SK-N-SH (cell line): ENCODE measurements around the gene NPHP1. TPM values are rescaled to one million over a fixed set of nuclear protein-coding genes. Genes with fewer than 3 reads are reported as not detected.
A peak's percentile ranks its signal among the peaks of the same experiment; 100 is the strongest.
"Not testable (repeated sequence)": the region's sequence is repeated elsewhere in the genome, so short reads cannot be mapped to it uniquely, and the experiment has no call there.

Experiments
- CTCF ChIA-PET: fragments of 300-600, 350-600 bp; formaldehyde crosslinking; extraction: SDS; loops from one replicate; lab custom pipeline; 2021; lab: Yijun Ruan, JAX
- POLR2A ChIA-PET: fragments of 350-600 bp; sonication (Branson Sonifier 250); formaldehyde crosslinking; extraction: SDS; loops from one replicate; lab custom pipeline; 2020; ENCODE audit warnings: antibody characterized with exemption, inconsistent platforms; lab: Yijun Ruan, JAX
- DNase-seq: peaks from one replicate; pipeline ENCODE4 v3.0.0; 2012
- H2AFZ ChIP-seq: fragments of 200-600 bp; sonication (generic); 2 replicates; pipeline ENCODE4 v1.8.1; 2016; ENCODE audit warnings: antibody characterized with exemption, mild to moderate bottlenecking, low read depth
- H3F3A ChIP-seq: fragments of 200-600 bp; sonication (generic); replicated peaks from 2 replicates; pipeline ENCODE3; 2016; ENCODE audit warnings: antibody characterized with exemption, mild to moderate bottlenecking; ENCODE audit not compliant: insufficient read depth
- H3K27ac ChIP-seq, 2 experiments: fragments of 200-500 bp in 1 of 2; fragments of 200-600 bp in 1 of 2; sonication (Bioruptor generic) in 1 of 2; sonication (generic), shearing (Covaris generic) in 1 of 2; 2 replicates each; pipeline versions ENCODE4 v1.5.1 to v1.6.1; 2014 to 2016; ENCODE audit warnings: low read depth in 2 of 2, inconsistent platforms in 1 of 2, low read length in 1 of 2, mild to moderate bottlenecking in 1 of 2, mixed read lengths in 1 of 2
- H3K27me3 ChIP-seq: fragments of 200-600 bp; sonication (generic), shearing (Covaris generic); 2 replicates; pipeline ENCODE4 v1.6.1; 2016; ENCODE audit warnings: mixed run types; ENCODE audit not compliant: insufficient read depth
- H3K36me3 ChIP-seq, 2 experiments: fragments of 200-500 bp in 1 of 2; fragments of 200-600 bp in 1 of 2; sonication (Bioruptor generic) in 1 of 2; sonication (generic) in 1 of 2; replicated peaks in 1 of 2; 2 replicates each; pipeline versions ENCODE3 to v1.5.1; 2014 to 2016; ENCODE audit warnings: low read length in 1 of 2, mild to moderate bottlenecking in 1 of 2; ENCODE audit not compliant: insufficient read depth in 2 of 2, control insufficient read depth in 1 of 2
- H3K4me1 ChIP-seq, 2 experiments: fragments of 200-500 bp in 1 of 2; fragments of 200-600 bp in 1 of 2; sonication (Bioruptor generic) in 1 of 2; sonication (generic), shearing (Covaris generic) in 1 of 2; 2 replicates each; pipeline versions ENCODE4 v1.5.1 to v1.6.1; 2014 to 2016; ENCODE audit warnings: low read depth in 1 of 2, low read length in 1 of 2, mixed run types in 1 of 2; ENCODE audit not compliant: insufficient read depth in 2 of 2, control insufficient read depth in 1 of 2
- H3K4me2 ChIP-seq: fragments of 200-600 bp; sonication (generic), shearing (Covaris generic); 2 replicates; pipeline ENCODE4 v1.6.1; 2017; ENCODE audit warnings: mixed run types
- H3K4me3 ChIP-seq, 2 experiments: fragments of 200-500 bp in 1 of 2; fragments of 200-600 bp in 1 of 2; sonication (Bioruptor generic) in 1 of 2; sonication (generic), shearing (Covaris generic) in 1 of 2; 2 replicates each; pipeline versions ENCODE4 v1.5.1 to v1.8.1; 2014 to 2016; ENCODE audit warnings: low read depth in 2 of 2, inconsistent platforms in 1 of 2, low read length in 1 of 2, mild to moderate bottlenecking in 1 of 2, mixed read lengths in 1 of 2, moderate library complexity in 1 of 2
- H3K79me2 ChIP-seq: fragments of 200-600 bp; sonication (generic); 2 replicates; pipeline ENCODE4 v1.8.1; 2017; ENCODE audit warnings: mild to moderate bottlenecking; ENCODE audit not compliant: insufficient read depth
- H3K9ac ChIP-seq: fragments of 200-600 bp; sonication (generic); 2 replicates; pipeline ENCODE4 v1.6.1; 2017; ENCODE audit warnings: mixed run types
- H3K9me2 ChIP-seq: fragments of 200-600 bp; sonication (generic); 2 replicates; pipeline ENCODE4 v1.6.1; 2017; ENCODE audit warnings: mixed run types
- H3K9me3 ChIP-seq: fragments of 200-600 bp; sonication (generic); 2 replicates; pipeline ENCODE4 v1.6.1; 2017; ENCODE audit warnings: mixed run types, mild to moderate bottlenecking, moderate library complexity
- H4K20me1 ChIP-seq: fragments of 200-600 bp; sonication (generic); 2 replicates; pipeline ENCODE4 v1.6.1; 2017; ENCODE audit warnings: mild to moderate bottlenecking, mixed run types; ENCODE audit not compliant: insufficient read depth
- CHD2 ChIP-seq: fragments of 150-350 bp; IDR thresholded peaks from 2 replicates; pipeline ENCODE4 v1.6.1; 2018; ENCODE audit warnings: low read length; ENCODE audit not compliant: partially characterized antibody
- ELF1 ChIP-seq: IDR thresholded peaks from 2 replicates; pipeline ENCODE4 v1.4.0; 2012
- FOSL2 ChIP-seq: IDR thresholded peaks from 2 replicates; pipeline ENCODE4 v1.4.0; 2012; ENCODE audit warnings: low read depth, mild to moderate bottlenecking, moderate library complexity, borderline replicate concordance
- GATA2 ChIP-seq: sonication (generic); formaldehyde crosslinking; IDR thresholded peaks from 2 replicates; pipeline ENCODE4 v1.5.0; 2020; ENCODE audit warnings: mild to moderate bottlenecking, missing genetic modification reagents
- MXI1 ChIP-seq: IDR thresholded peaks from 2 replicates; pipeline ENCODE4 v1.6.1; 2012; ENCODE audit warnings: mild to moderate bottlenecking, low read depth, low read length, improper control_type of control experiment
- POLR2AphosphoS5 ChIP-seq: IDR thresholded peaks from 2 replicates; pipeline ENCODE4 v1.6.1; 2012; ENCODE audit warnings: low read depth, low read length
- SIN3A ChIP-seq: IDR thresholded peaks from 2 replicates; pipeline ENCODE4 v1.6.1; 2012; ENCODE audit warnings: low read depth, mild to moderate bottlenecking, low read length, moderate library complexity, borderline replicate concordance
- TAF1 ChIP-seq: IDR thresholded peaks from 2 replicates; pipeline ENCODE4 v1.6.1; 2012; ENCODE audit warnings: low read depth, mild to moderate bottlenecking, low read length, moderate library complexity, borderline replicate concordance
- TCF12 ChIP-seq: IDR thresholded peaks from 2 replicates; pipeline ENCODE4 v1.4.0; 2012
- TEAD4 ChIP-seq: IDR thresholded peaks from 2 replicates; pipeline ENCODE4 v1.4.0; 2012; ENCODE audit warnings: mild to moderate bottlenecking, borderline replicate concordance; ENCODE audit not compliant: insufficient read depth
- WGBS: methylation state at CpG from one replicate; pipeline ENCODE4 v1.1.6; 2017; ENCODE audit warnings: low lambda C conversion rate; 5-methylcytosine and 5-hydroxymethylcytosine counted together
- polyA plus RNA-seq, 3 experiments: library from polyadenylated mRNA; depleted of rRNA; stranded (reverse); fragments of >200 nt; gene quantifications; 2 replicates each; pipeline ENCODE4 v1.2.3, GENCODE V29; 2012

NPHP1 gene
- 5.0 and 6.9 TPM in 2 replicates for polyA plus RNA-seq (2012; rRNA removed)
- 6.4 and 8.1 TPM in 2 replicates for polyA plus RNA-seq (2012; cell fraction: cytosol; rRNA removed)
- 7.4 and 12.9 TPM in 2 replicates for polyA plus RNA-seq (2012; cell fraction: nucleus; rRNA removed)

DNA sequence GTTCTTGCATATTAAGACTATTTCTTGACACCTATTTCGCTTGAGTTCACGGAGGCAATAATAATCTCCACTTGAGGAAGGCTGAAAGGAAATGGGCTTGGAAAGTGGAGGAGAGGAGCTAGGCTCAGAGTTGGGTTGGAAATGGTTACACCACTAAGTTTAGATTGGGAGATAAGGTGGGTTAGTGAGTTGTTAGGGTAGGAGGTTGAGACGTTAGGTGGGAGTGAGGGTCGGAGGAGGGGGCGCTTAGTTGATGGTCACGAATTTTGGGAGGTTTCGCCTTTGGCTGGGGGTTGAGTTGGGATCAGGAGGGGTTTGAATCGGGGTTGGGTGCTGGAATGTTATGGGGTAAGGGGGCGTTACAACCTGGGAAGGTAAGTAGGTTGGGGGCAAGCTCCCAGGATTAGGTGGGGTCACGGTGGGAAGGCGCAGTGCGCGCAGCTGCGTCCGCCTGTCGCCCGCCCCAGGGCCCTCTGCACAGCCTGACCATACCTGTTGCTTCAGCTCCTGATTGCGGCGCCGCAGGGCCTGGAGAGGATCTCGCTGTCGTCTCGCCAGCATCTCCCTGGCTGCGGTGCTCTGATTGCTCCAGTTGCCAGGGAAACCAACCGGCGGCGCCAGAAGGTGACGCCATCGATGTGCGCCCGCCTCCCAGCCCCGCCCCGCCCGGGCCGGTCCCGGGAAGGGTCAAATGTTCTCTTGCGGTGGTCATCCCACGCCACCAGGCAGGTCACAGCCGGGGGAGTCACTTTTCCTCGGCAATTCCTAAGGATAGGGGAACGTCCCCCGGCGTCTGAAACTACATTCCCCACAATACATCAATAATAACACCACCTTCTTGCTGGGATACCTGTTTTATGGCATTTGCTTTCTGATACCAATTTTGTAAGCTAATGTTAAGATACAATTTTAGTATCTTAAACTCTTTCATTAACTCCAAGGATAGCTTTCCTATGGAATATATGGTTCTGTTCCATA lies at the start of gene NPHP1:
TSS of gene NPHP1 (minus strand) at position 606 of the 978 bp plus-strand sequence. CDS start at position 561, 45 bp downstream.
- Histone ChIP-seq H3K79me2 (peaks cover 6% of the 10 kb centered on the region; the same call in 1 of the 2 replicates), H3K4me3 (peak within 1 kb of the TSS; percentile 83 to 88), H3K9me3 (no peaks in the 10 kb centered on the region), H2AFZ (peak within 1 kb of the TSS; percentile 97), H3K4me1 (no peaks in the 10 kb centered on the region), H3K27ac (peak within 1 kb of the TSS; percentile 41 to 48; a peak in 3 of 4 replicates), H4K20me1 (no peaks in the 10 kb centered on the region), H3K36me3 (peaks cover 4 to 9% of the 10 kb centered on the region in 2 experiments), H3K4me2 (peak within 1 kb of the TSS; percentile 99), H3K27me3 (no peaks in the 10 kb centered on the region), H3K9me2 (no peaks in the 10 kb centered on the region), H3K9ac (peak within 1 kb of the TSS; percentile 83), H3F3A (no peaks in the 10 kb centered on the region)
- WGBS: 3% methylated on average over 28 of the region's 43 CpGs
- ChIA-PET CTCF (interaction anchor here (1.7 kb wide), 1 partner anchor 48 kb away, joined by 5 read pairs; no protein-coding TSS in a partner anchor), POLR2A (no interaction called here)
- peak; percentile 96 for DNase-seq
- TF ChIP-seq TCF12 (no peak), FOSL2 (no peak), MXI1 (peak; percentile 79), CHD2 (no peak), GATA2 (CRISPR knock-in tag) (peak; percentile 51), ELF1 (peak; percentile 33; the same call in 1 of the 2 replicates), POLR2AphosphoS5 (peak; percentile 84), TAF1 (peak; percentile 52; the same call in 1 of the 2 replicates), TEAD4 (no peak), SIN3A (peak; percentile 85; the same call in 1 of the 2 replicates)

- CTCF ChIA-PET, H3K36me3 ChIP-seq, DNase-seq, H2AFZ ChIP-seq, H3K9me3 ChIP-seq, H4K20me1 ChIP-seq, H3K4me3 ChIP-seq, H3K9ac ChIP-seq, H3K9me2 ChIP-seq, H3K4me1 ChIP-seq, H3K4me2 ChIP-seq, POLR2A ChIA-PET, H3K79me2 ChIP-seq, H3K27ac ChIP-seq, H3K27me3 ChIP-seq, H3F3A ChIP-seq: not testable (repeated sequence)
- 32% methylated on average over 3 of the region's 7 CpGs for WGBS
Observed at GRCh38 chr2:110248081-110248795, 43.4 kb upstream of the NPHP1 start.

- H3K27ac ChIP-seq, H3K4me2 ChIP-seq, H3K79me2 ChIP-seq, H3K4me3 ChIP-seq, H3K9ac ChIP-seq, DNase-seq, POLR2A ChIA-PET, H3K36me3 ChIP-seq, H2AFZ ChIP-seq, H3K9me2 ChIP-seq, H3F3A ChIP-seq, H3K9me3 ChIP-seq, CTCF ChIA-PET, H3K27me3 ChIP-seq, H3K4me1 ChIP-seq, H4K20me1 ChIP-seq: not testable (repeated sequence)
- WGBS: no CpG with 5 or more reads among the region's 89 CpGs
Observed at GRCh38 chr2:110245488-110246435, 40.9 kb upstream of the NPHP1 start.

GRCh38 chr2:110243283-110243682 lies 38.5 kb upstream of the NPHP1 start:
- H3K9ac ChIP-seq, H3K79me2 ChIP-seq, DNase-seq, H3K9me2 ChIP-seq, H3K27ac ChIP-seq, H3K4me3 ChIP-seq, H4K20me1 ChIP-seq, H2AFZ ChIP-seq, H3K9me3 ChIP-seq, H3K4me2 ChIP-seq, CTCF ChIA-PET, H3K36me3 ChIP-seq, H3F3A ChIP-seq, H3K4me1 ChIP-seq, POLR2A ChIA-PET, H3K27me3 ChIP-seq: not testable (repeated sequence)
- WGBS: 67% methylated on average over 1 of the region's 3 CpGs
